Mucosa of rectum (tissue), 2 donors: ENCODE results near the gene MYOZ1.
"Not testable (repeated sequence)": the region's sequence is repeated elsewhere in the genome, so short reads cannot be mapped to it uniquely, and the experiment has no call there.

Experiments
- H3K27ac ChIP-seq, 2 donors: one replicate each; pipeline ENCODE4 v1.7.0; 2013; ENCODE audit warnings: inconsistent platforms in 2 of 2, low read depth in 2 of 2, low read length in 2 of 2
- H3K27me3 ChIP-seq, 2 donors: one replicate each; pipeline ENCODE4 v1.7.0; 2013; ENCODE audit warnings: low read length in 2 of 2; ENCODE audit not compliant: control insufficient read depth in 2 of 2, insufficient read depth in 2 of 2
- H3K36me3 ChIP-seq, 2 donors: one replicate each; pipeline ENCODE4 v1.7.0; 2013; ENCODE audit warnings: low read length in 2 of 2; ENCODE audit not compliant: control insufficient read depth in 2 of 2, insufficient read depth in 2 of 2
- H3K4me1 ChIP-seq, 2 donors: one replicate each; pipeline ENCODE4 v1.7.0; 2013; ENCODE audit warnings: low read length in 2 of 2, mild to moderate bottlenecking in 1 of 2; ENCODE audit not compliant: control insufficient read depth in 2 of 2, insufficient read depth in 2 of 2
- H3K4me3 ChIP-seq, 2 donors: one replicate each; pipeline ENCODE4 v1.7.0; 2013; ENCODE audit warnings: low read length in 2 of 2
- H3K9ac ChIP-seq, 2 donors: one replicate each; pipeline ENCODE4 v1.7.0; 2013; ENCODE audit warnings: low read length in 2 of 2, low read depth in 1 of 2, mild to moderate bottlenecking in 1 of 2
- H3K9me3 ChIP-seq, 2 donors: one replicate each; pipeline ENCODE4 v1.7.0; 2013; ENCODE audit warnings: low read length in 2 of 2; ENCODE audit not compliant: control insufficient read depth in 2 of 2
- donor health status: healthy.
- donor health status: Normal muscosa, but diverticular disease.

MYOZ1 gene

DNA sequence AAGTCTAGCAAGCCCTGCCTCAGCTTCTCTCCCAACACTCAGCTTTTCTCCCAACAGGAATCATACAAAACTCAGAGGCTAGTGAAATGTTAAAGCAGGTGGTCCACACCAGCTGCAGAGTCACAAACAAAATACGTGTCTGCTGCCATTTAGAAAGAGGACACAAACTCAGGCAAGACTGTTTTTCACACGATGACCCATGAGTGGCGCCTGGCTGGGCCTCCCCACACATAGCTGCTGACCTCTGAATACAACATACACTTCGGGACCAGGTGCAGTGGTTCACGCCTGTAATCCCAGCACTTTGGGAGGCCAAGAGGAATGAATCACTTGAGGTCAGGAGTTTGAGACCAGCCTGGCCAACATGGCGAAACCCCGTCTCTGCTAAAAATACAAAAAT lies 21.4 kb upstream of the MYOZ1 start:
- not testable (repeated sequence) for H3K9me3 ChIP-seq, H3K36me3 ChIP-seq

DNA sequence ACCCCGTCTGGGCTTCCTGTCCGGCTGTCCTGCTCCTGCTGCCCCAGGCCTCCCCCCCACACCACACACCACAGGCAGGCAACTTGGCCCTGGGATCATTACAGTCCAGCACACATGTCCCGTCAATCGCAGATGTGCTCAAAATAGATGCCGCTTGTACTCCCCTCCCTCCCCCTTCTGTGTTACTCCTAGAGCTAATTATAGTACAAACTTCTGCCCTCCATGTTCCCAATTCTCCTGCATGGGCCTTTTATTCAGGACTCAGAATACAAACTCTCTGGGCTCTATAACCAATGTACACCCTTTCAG lies 14.7 kb upstream of the MYOZ1 start, which contains the start of gene SYNPO2L:
SYNPO2L (minus strand) TSS at position 40 of the 309 bp plus-strand sequence. CDS start 107 bp downstream, outside the sequence.
- Histone ChIP-seq H3K4me3 (no peak within 1 kb of the TSS), H3K9ac (no peak within 1 kb of the TSS)

More for the DNA sequence above, 21.4 kb upstream of the MYOZ1 start:
- H3K27ac ChIP-seq, H3K27me3 ChIP-seq, H3K4me3 ChIP-seq, H3K4me1 ChIP-seq, H3K9ac ChIP-seq: not testable (repeated sequence)

DNA sequence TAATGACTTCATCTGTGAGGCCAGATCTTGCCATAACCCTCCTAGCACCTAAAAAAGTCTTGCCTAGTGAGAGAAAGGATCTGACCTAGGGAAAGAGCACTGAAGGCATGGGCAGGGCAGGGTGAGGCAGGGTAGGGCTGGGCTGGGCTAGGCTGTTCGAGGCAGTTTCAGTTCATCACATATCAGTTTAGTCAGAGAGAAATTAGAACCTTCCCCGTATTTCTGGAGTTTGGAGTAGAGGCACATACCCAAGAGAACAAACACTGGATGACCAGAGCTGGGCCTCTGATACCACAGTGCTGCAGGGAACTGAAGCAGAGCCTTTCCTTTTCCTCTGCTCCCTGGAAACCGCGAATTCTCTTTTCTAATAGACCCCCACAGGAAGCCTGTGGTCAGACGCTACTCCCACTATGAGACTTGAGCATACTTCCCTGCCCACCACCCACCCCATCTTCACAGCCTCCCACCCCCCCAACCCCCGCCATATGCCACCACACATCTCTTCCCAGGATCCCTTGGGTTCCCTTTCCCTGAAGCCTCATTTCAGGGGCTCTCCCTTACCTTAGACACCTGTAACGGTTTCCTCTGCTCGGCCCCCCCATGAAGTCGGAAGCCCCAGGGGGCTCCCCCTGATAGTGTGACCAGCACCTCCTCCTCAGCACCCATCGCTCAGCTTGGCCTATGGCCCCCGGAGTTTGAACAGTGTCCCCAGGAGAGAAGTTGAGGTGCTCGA lies 14.1 kb upstream of the MYOZ1 start:
- Histone ChIP-seq H3K4me1 (peaks cover 0 to 5% of the 10 kb centered on the region in 2 donors), H3K9me3 (no peaks in the 10 kb centered on the region), H3K4me3 (no peak overlapping the region), H3K9ac (no peak overlapping the region), H3K27me3 (no peaks in the 10 kb centered on the region), H3K36me3 (no peaks in the 10 kb centered on the region), H3K27ac (no peak overlapping the region)

More for the DNA sequence above, 14.7 kb upstream of the MYOZ1 start, which contains the start of gene SYNPO2L:
- Histone ChIP-seq H3K4me1 (peaks cover 0 to 5% of the 10 kb centered on the region in 2 donors), H3K9me3 (no peaks in the 10 kb centered on the region), H3K27ac (no peak within 1 kb of the TSS), H3K36me3 (no peaks in the 10 kb centered on the region), H3K27me3 (no peaks in the 10 kb centered on the region)

DNA sequence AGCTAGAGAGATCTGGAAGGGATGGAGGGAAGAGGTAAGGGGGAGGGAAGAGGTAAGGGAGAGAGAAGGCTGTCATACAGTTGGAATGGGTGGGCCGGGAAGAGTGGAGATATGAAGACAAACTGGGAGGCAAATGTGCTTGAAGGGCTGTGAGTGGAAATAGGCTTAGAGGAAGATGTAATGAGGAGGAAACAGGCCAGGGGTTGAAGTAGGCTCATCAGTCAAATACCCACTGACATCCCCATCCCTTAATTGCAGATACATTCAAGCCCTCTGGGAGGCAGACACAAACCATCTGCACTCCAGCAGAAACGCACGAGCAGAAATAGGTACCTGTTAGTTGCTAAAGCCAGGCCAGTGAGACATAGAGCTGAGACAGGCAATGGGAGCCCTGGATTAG lies 12.4 kb upstream of the MYOZ1 start:
- H3K4me1 ChIP-seq = peaks cover 0 to 5% of the 10 kb centered on the region in 2 donors
- H3K9me3 ChIP-seq = no peaks in the 10 kb centered on the region

DNA sequence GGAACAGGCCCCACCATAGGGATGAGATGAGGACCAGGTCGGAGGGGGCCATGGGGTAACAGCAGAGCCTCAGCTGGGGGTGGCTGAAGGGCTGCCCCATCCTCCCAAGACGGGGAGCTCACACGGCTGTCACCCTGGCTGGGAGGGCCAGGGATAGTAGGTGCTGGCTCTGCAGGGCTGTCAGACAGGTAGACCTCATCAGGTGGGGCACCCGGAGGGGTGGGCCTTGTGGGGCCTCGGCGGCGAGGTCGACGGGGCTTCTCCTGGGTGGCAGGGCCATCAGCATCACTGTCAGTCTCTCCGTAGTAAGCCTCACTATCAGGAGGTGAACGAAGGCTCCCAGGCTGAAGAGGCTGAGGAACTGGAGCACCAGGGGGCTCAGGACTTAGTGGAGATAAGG lies 11.9 kb upstream of the MYOZ1 start:
- H3K9me3 ChIP-seq = no peaks in the 10 kb centered on the region
- H3K4me1 ChIP-seq = peaks cover 0 to 5% of the 10 kb centered on the region in 2 donors
- H3K4me3 ChIP-seq = no peak overlapping the region
- H3K27ac ChIP-seq = no peak overlapping the region
- H3K9ac ChIP-seq = no peak overlapping the region
- H3K36me3 ChIP-seq = no peaks in the 10 kb centered on the region
- no peaks in the 10 kb centered on the region for H3K27me3 ChIP-seq

More for the DNA sequence above, 12.4 kb upstream of the MYOZ1 start:
- Histone ChIP-seq H3K27me3 (no peaks in the 10 kb centered on the region), H3K4me3 (no peak overlapping the region), H3K9ac (no peak overlapping the region), H3K36me3 (no peaks in the 10 kb centered on the region), H3K27ac (no peak overlapping the region)

DNA sequence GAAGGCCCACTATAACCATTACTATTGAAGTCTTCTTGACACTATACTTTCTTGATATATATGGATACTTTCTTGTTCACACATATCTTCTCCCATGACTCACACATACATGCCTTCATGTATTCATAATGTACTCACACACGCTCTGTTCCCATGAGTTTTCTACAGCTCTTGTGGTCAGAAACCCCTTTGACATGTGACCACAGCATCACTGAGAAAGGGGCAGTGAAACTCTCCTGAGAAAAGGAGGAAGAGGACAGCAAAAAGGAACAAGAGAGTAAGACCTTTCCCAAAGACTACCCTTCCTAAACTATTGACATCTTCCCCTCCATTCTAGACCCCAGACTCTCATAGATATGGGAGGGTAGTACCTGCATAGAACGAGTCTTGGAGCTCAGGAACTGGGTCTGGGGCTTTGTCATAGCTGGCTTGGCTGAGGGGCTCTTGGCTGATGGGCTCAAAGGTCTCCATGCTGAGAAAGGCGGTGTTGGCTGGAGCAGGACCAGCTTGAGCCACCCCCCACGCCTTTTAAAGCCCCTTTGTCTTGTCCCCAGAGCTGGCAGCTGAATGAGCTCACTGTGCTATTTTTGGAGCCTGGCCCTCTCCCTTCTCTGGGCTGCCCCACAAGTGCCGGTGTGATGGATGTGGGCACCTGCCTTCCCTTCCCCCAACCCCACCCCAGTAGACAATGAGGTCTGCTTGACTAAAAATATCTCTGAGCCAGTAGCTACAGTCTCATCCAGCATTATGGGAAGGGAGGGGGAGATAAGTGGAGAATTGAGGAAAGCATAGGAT lies 9.5 kb upstream of the MYOZ1 start:
- Histone ChIP-seq H3K9me3 (no peaks in the 10 kb centered on the region), H3K36me3 (no peaks in the 10 kb centered on the region), H3K27ac (no peak overlapping the region), H3K4me3 (no peak overlapping the region), H3K27me3 (no peaks in the 10 kb centered on the region), H3K4me1 (peaks cover 5% of the 10 kb centered on the region in 2 donors), H3K9ac (no peak overlapping the region)

DNA sequence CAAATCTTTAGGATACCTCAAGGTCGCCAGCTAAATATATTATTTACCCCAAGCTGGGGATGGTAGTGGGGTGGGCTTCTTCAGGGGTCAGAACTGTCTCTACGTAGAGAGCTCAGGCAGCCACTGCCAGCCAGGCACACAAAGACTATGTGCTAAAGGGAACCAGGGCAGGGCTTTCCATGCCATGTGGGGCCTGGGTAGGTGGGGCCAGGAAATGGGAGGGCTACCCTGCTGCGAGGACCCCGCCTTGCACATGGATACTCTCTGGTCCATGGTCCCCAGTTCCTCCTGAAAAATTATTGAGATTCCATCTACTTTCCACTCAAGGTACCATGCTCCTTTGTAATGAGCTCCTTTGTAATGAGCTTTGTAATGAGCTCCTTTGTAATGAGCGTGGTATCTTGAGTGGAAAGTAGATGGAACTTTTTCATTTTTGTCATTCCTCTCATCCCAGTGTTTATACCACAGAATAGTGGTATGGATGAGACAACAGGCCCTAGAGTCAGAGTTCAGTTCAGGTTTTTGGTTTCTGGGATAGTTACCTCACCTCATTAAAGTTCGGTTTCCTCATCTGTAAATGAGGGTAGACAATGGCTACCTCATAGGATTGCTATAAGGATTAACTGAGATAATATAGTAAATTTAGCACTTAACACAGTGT lies 8.7 kb upstream of the MYOZ1 start:
- no peak overlapping the region for H3K9ac ChIP-seq
- H3K4me1 ChIP-seq = peaks cover under 1 to 5% of the 10 kb centered on the region in 2 donors
- H3K27me3 ChIP-seq = no peaks in the 10 kb centered on the region
- H3K27ac ChIP-seq = no peak overlapping the region
- H3K4me3 ChIP-seq = no peak overlapping the region
- H3K36me3 ChIP-seq = no peaks in the 10 kb centered on the region
- H3K9me3 ChIP-seq = no peaks in the 10 kb centered on the region

DNA sequence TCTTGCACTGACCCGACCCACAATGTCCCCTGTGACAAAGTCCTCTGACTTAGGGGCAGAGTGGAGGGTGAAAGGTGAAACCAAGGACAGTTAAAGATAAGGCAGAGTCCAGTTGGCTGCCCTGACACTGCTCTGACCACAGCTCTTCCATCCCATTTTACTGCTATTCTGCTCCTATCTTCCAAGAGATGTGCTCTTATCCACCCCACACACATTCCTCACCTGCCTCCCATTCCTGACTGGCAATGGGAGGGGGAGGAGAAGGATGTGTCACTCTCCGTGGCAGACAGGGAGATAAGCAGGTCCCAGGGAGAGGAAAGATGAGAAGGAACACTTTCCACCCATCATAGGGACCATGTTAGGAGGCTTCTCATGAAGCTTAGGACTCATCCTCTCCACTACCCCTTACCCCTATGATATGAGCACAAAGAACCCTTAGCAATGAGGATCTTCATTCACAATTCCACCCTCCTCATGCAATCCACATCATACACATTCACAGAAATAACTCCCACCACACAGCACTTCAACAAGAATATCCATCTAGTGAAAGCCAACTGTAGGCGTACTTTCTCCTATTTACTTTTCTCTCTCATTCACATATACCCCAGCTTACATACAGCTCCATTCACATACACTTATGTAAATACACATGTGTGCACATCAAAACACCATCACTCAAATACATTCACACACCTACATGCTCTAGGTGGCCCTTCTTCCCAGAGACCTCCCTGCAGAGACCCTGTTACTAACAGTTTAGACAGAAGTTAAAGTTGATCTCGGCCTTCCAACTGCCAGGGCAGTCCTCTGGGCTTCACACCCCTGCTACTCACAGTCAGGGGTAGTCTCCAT lies 7.9 kb upstream of the MYOZ1 start:
- H3K4me3 ChIP-seq = no peak overlapping the region
- no peaks in the 10 kb centered on the region for H3K9me3 ChIP-seq
- H3K36me3 ChIP-seq = no peaks in the 10 kb centered on the region
- H3K27ac ChIP-seq = no peak overlapping the region
- H3K4me1 ChIP-seq = peaks cover 0 to 5% of the 10 kb centered on the region in 2 donors
- no peak overlapping the region for H3K9ac ChIP-seq
- no peaks in the 10 kb centered on the region for H3K27me3 ChIP-seq

DNA sequence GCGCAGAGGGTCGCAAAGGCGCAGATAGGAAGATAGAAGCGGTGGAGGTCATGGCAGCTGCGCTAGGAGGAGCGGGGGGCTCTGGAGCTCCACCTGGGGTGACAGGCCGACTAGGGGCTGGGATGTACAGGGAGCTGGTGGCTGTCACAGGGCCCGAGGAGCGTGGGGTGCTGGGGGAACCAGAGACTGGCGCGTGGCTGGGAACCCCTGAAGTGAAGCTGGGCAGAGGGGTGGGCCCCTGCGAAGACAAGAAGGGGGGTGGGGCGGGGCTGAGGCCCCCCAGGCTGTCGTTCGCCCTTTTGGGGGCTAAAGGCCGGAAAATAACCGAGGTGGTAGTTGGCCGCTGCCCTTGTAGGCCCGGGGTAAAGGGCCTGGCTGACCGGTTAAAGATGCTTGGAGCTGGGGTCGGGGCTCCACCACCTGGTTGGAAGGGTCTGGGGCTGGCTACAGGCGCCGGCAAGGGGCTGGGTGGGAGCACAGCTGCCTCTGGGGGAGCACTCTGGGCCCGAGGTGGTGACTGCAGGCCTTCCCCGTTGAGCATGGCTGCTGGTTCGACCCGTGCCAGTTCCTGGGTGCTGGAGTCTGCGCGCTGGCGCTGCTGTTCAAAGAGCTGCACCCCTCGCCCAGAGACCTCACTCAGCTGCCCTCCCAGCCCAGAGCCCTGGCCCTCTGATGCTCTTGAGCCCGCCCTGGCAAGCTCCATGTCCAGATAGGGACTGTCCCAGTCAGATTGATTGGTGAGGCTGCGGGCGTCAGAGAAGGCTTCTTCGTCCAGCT lies 6.8 kb upstream of the MYOZ1 start:
- no peaks in the 10 kb centered on the region for H3K27me3 ChIP-seq
- H3K4me1 ChIP-seq = peaks cover 0 to 7% of the 10 kb centered on the region in 2 donors

More for the DNA sequence above, 6.8 kb upstream of the MYOZ1 start:
- Histone ChIP-seq H3K36me3 (no peaks in the 10 kb centered on the region), H3K27ac (no peak overlapping the region), H3K9ac (peak overlapping the region; percentile 67 to 68), H3K4me3 (peak overlapping the region; percentile 75 to 76), H3K9me3 (no peaks in the 10 kb centered on the region)
